Measurements from ENCODE around the gene LZTR1.
"Not testable (repeated sequence)": the region's sequence is repeated elsewhere in the genome, so short reads cannot be mapped to it uniquely, and the experiment has no call there.

Gene LZTR1

DNA sequence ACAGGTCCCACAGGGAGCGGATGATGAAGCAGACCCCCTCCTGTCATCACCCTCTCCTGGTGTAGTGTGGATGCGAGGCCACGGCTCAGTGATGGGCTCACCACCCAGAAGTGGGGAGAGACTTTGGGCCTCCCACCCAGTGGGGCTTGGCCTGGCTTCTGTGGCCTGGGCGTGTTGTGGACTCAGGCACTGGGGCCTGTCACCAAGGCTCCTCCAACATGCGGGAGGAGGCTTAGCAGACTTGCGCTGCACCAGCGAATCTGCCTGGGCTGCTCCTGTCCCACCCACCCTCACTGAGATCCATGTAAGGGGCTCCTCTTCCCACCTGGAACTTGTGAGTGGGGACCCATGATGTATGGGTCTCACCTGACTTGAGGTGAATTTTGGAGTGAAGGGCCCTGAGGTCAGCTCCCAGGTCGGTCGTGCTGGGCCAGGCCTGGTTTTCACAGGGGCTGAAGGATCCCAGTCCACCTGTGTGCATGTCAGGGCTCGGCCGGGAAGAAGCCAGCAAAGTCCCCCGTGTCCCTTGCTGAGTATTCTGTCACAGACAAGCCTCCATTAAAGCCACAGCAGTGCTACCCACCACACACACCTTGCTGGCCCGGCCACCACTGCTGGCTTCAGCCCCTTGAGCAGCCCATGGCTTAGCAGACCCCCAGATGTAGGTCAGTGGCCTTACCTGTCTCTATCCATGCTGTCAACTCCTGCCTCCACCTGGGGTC, 15.6 kb downstream of the LZTR1 start:
- no peak for DNase-seq

GRCh38 chr22:20998411-20999336, 16.6 kb downstream of the LZTR1 start:
- DNase-seq = no peak

DNA sequence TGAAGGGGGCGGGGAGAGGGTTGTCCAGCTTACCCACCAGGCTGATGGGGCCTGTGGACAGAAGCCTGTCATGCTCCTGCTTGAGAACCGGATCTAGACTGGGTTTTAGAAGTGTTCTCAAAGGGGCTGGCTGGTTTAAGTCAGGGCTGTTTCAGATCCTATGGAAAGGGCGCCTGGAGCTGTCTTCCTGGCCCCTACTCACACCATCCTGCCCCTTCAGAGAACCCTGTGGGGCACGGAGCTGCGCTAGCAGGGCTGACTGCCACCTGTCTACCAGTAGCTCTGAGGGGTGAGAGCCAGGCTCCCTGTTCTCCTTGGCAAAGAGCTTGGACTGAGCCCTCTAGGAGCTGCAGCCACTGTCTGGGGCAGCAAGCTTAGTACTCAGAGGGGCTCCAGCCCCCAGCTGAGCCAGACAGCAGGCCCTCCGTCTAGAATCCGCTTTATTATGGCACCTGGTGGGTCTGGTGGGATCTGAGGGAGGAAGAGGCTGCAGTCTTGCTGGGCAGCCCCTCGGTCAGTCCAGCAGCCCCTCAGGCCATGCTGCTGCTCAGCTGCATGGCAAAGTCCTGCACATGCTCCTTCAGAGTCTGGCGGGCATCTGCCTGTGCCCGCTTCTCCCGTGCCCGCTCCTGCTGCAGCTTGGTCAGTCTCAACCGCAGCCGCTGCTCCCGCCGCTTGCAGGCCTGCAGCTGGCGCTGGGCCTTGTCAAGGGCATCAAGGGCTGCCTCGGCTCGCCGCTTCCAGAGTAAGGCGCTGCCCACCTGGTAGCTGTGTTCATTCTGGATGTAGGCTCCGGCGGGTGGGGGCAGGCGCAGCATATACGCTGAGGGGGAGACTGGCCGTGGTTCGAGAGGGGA, 17.5 kb downstream of the LZTR1 start:
- DNase-seq = no peak

GRCh38 chr22:21000207-21000986, 18.3 kb downstream of the LZTR1 start:
- no peak for DNase-seq

DNA sequence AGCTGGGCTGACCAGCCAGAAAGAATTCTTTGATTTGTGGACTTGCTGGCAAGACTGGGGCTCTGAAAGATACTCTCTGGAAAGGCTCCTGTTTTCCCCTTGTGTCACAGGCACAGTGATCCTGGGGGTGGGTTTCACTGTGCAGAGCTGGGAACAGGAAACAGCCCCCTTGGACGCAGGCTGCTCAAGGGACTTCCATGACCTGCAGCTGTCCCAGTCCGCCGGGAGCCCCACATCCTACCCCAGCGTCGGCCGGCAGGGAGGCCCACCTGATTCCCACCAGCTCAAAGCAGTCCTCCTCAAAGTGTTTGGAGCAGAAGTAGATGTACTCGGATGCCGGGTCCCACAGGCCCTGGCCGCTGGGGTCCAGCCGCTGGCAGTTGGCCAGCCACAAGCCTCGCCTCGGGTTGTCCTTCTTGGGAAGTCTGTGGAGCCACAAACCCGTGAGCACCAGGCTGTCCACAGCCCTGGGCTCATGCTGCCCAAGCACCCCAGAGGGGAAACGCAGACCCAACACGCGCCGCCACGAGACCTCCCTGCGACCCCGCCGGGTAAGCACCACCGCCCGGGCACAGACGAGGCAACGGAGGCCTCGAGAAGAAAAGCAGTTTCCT, 19.0 kb downstream of the LZTR1 start:
- DNase-seq = no peak

GRCh38 chr22:21001601-21002325, 19.7 kb downstream of the LZTR1 start, which contains the start of gene THAP7:
Gene THAP7, minus strand, starts transcription at chr22:21002118. Its CDS starts 207 bp downstream, at chr22:21001911.
- peak; percentile 73 for DNase-seq

- DNase-seq = peak; percentile 0
Observed at GRCh38 chr22:21003782-21004181, 21.7 kb downstream of the LZTR1 start.

DNA sequence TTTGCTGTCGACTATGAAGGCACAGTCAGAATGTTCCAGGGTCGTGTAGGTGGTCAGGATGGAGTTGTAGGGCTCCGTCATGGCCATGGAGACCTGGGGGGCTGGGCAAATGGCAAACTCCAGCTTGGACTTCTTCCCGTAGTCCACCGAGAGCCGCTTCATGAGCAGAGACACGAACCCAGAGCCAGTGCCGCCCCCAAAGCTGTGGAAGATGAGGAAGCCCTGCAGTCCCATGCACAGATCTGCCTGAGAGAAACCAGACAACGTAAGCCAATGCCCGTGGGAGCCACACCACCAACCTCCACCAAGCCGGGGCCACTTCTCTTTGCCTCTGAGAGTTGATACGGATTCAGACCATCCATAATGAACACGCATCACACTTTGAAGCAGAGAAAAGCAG, 27.1 kb downstream of the LZTR1 start:
- not testable (repeated sequence) for DNase-seq

DNA sequence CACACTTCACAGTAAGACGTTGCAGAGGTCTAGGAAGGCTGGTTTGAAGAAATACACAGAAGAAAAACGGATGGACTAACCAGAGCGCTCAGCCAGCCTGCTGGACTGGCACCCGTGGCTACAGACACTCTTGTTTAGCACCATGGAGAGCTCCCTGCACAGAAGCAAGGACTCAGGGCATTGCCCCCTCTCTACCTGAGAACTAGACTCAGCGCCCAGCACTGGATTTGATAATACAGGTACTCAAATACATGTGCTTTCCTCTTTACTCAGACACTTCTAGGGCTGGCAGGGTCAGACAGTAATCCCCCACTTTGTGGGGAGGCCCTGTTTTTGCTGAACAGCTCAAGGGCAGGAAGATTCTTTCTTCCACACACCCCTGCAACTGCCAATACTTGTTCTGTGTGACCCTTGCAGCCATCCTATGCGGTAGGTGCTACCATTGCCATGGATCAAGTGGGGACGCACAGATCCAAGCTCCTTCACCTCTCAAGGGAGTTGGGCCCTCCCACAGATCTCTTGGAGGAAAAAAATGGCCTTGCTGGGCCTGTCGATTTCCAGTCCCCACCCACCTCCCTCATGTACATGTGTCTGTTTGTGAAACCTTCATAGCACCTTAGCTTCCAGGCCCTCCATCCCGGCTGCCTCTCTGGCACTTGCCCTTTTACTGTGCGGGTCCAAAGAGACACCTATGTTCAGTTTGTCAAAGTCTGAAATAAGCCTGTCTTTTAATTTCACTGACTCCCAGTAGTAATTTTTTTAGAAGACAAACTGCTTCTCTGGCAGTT, 27.7 kb downstream of the LZTR1 start:
- no peak for DNase-seq

DNA sequence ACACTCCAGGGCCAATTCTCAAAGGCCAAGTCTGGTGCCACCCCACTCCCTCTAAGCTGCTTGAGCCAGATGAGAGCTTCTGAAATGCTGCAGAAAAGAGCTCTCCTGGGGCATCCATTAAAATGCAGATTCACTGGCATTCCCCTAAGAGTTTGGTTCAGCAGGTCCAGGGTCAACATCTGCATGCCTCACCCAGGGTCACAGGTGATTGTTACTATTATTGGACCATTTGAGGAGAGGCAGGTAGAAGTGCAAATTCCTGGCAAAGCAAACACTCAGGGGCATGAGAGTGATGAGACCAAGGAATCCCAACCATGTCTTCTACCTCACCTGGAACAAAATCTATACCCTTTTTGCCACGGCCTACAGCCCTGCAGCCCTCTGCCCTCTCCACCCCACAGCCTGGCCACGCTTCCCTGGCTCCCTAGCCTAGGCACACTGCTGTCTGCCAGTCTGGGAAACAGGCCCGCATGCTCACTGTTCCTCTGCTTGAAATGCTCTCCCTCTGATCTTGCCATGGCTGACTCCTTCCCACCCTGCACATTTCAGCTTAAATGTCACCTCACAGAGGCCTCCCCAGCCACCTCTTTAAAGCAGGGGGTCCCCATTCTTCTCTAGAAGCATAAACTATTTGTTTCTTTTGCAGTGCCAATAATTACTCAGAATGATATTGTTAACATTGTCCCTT, 28.5 kb downstream of the LZTR1 start:
- DNase-seq = no peak

- DNase-seq = no peak
Observed at GRCh38 chr22:21012446-21013407, 30.6 kb downstream of the LZTR1 start.

- no peak for DNase-seq
Observed at GRCh38 chr22:21013657-21014201, 31.6 kb downstream of the LZTR1 start.

DNA sequence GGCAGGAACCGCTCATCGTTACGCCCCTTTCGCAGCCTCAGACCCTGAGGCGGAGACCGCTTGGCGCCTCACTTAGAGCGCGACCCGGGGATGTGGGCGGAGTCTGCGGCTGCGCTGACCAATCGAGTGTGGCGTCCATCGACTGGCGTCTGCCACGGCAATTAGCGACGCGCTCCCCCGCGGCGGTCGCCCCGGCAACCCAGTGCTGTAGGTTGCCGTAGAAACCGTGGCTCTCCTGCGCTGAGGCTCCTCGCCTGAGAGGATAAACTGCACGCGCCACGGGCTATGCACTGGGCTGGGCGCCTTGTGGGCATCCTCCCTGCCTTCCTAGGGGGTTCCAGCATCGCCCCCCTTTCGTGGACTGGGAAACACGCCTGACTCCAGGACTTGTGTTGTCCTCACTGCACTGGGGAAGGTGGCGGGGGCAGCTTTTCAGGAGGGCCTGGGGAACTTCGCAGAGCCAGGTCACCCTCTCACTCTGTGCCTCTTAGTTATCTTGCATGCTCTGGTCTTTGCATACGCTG, 32.2 kb downstream of the LZTR1 start:
- DNase-seq = peak; percentile 52

DNA sequence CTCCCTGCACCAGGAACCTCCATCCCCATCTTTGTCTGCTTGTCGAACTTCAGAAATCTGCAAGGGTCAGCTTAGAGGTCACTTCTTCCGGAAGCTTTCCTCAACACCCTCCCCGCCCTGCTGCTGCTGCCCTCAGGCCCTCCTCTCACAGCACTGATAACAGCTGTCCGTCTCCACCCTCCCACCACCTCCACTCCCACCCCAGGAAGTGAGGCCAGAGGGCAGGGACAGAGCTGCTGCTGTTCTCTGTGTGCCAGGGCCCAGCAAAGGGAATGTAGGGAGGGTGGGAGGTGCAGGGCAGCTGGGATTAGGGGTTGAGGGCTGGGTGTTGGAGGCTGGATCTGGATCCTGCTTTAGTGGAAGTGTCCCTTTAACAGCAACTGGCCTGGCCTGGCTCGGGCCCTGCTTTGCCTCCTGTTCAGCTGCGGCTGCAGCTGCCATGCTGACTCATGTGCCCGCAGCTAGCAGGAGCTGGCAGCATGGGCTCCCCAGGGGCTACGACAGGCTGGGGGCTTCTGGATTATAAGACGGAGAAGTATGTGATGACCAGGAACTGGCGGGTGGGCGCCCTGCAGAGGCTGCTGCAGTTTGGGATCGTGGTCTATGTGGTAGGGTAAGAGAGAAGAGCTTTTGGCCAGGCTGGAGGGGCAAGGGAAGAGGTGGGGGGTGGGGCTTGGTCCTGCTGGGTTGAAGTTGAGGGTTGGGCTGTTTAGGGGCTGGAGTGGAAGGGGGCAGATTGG, 32.8 kb downstream of the LZTR1 start, which contains the start of gene P2RX6:
Gene P2RX6, plus strand, starts transcription at position 440 of the 740 bp plus-strand sequence. Its CDS starts 10 bp downstream, at position 450.
- DNase-seq = no peak

DNA sequence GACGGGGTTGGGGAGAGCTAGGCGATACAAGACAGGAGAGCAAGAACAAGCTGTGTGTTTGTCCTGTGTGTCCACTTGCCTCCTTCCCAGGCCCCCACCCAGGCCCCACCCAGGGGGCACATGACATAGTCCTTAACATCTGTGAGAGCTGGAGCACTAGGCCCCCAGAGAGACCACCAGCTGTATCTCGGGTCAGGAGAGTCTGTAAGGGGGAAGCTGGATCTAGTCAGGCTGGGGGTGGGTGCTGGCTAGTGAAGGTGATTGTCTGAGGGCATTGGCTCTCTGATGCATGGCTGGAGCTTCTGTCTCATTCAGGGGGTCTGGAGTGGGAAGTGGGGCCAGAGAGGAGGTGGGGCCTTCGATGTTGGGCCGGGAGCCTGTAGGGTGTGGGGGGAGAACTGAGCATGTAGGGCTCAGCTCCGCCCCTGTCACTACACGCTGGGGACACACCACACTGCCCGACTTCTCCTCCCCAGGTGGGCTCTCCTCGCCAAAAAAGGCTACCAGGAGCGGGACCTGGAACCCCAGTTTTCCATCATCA, 33.4 kb downstream of the LZTR1 start:
- DNase-seq = no peak

- DNase-seq = no peak
Observed at GRCh38 chr22:21016644-21017420, 34.7 kb downstream of the LZTR1 start.
